B cell (primary cell): ENCODE measurements around the gene TEC. TPM values are rescaled to one million over a fixed set of nuclear protein-coding genes. Genes with fewer than 3 reads are reported as not detected.

Experiments used
- ATAC-seq: fragments of 200-7000 bp; cut with Tn5 transposase; one replicate; pipeline ENCODE4 v1.10.0; 2021; ENCODE audit warnings: low read depth, mild to moderate bottlenecking, moderate number of reproducible peaks, moderate library complexity
- CTCF ChIA-PET: fragments of 350-600 bp; sonication (Branson Sonifier 250); formaldehyde crosslinking; loops from one replicate; lab custom pipeline; 2021; ENCODE audit warnings: antibody characterized with exemption, inconsistent platforms; lab: Charles Lee
- POLR2A ChIA-PET: fragments of 350-600 bp; sonication (Branson Sonifier 250); formaldehyde crosslinking; loops from one replicate; lab custom pipeline; 2021; ENCODE audit warnings: antibody characterized with exemption; lab: Charles Lee
- DNase-seq: peaks from one replicate; pipeline ENCODE4 v3.0.0; 2013
- H2AFZ ChIP-seq: 2 replicates; pipeline ENCODE4 v1.6.1; 2012; ENCODE audit warnings: mild to moderate bottlenecking, low read depth, low read length; ENCODE audit not compliant: insufficient read depth, poor library complexity, severe bottlenecking
- H3K27ac ChIP-seq, 2 donors: 1 replicate in 1 of 2; 2 replicates in 1 of 2; pipeline ENCODE4 v1.5.1; 2012 to 2013; ENCODE audit warnings: low read length in 2 of 2, mild to moderate bottlenecking in 2 of 2, moderate library complexity in 1 of 2
- H3K27me3 ChIP-seq, 4 experiments: fragments of 200-600 bp in 1 of 4; sonication (generic) in 1 of 4; replicated peaks in 1 of 4; 1 replicate in 2 of 4; 2 replicates in 2 of 4; pipeline versions ENCODE4 v1.6.1 to v1.7.0; 2013 to 2016; ENCODE audit warnings: low read length in 3 of 4, mild to moderate bottlenecking in 2 of 4, mixed read lengths in 1 of 4, moderate library complexity in 1 of 4; ENCODE audit not compliant: insufficient read depth in 4 of 4, control insufficient read depth in 3 of 4; ENCODE audit errors: control extremely low read depth in 1 of 4
- H3K36me3 ChIP-seq, 2 experiments: replicated peaks in 1 of 2; 1 replicate in 1 of 2; 2 replicates in 1 of 2; pipeline versions ENCODE4 v1.6.1 to v1.7.1; 2013; ENCODE audit warnings: low read length in 1 of 2; ENCODE audit not compliant: insufficient read depth in 2 of 2, control insufficient read depth in 1 of 2; ENCODE audit errors: control extremely low read depth in 1 of 2, extremely low read depth in 1 of 2
- H3K4me1 ChIP-seq, 2 donors: fragments of 200-600 bp in 1 of 2; sonication (generic) in 1 of 2; 1 replicate in 1 of 2; 2 replicates in 1 of 2; pipeline versions ENCODE4 v1.5.1 to v1.6.1; 2013 to 2017; ENCODE audit warnings: low read length in 2 of 2; ENCODE audit not compliant: control insufficient read depth in 2 of 2, insufficient read depth in 2 of 2
- H3K4me2 ChIP-seq: replicated peaks from 2 replicates; pipeline ENCODE3; 2012; ENCODE audit warnings: mild to moderate bottlenecking, low read depth, low read length; ENCODE audit not compliant: poor library complexity, severe bottlenecking
- H3K4me3 ChIP-seq, 5 experiments: fragments of 200-600 bp in 1 of 5; sonication (generic) in 1 of 5; 1 replicate in 3 of 5; 2 replicates in 2 of 5; pipeline versions ENCODE4 v1.5.1 to v1.7.0; 2011 to 2016; ENCODE audit warnings: low read length in 4 of 5, mild to moderate bottlenecking in 4 of 5, low read depth in 2 of 5, control low read depth in 1 of 5, moderate library complexity in 1 of 5; ENCODE audit not compliant: insufficient read depth in 1 of 5; ENCODE audit errors: control extremely low read depth in 1 of 5, extremely low read depth in 1 of 5
- H3K79me2 ChIP-seq: fragments of 200-600 bp; sonication (generic); one replicate; pipeline ENCODE4 v1.6.0; 2016; ENCODE audit warnings: low read length; ENCODE audit not compliant: control insufficient read depth, insufficient read depth
- H3K9ac ChIP-seq: fragments of 200-600 bp; sonication (generic); 2 replicates; pipeline ENCODE4 v1.6.1; 2017; ENCODE audit warnings: mild to moderate bottlenecking, low read length, moderate library complexity
- H3K9me3 ChIP-seq, 3 donors: one replicate each; pipeline versions ENCODE4 v1.6.1 to v1.7.1; 2013; ENCODE audit warnings: low read length in 2 of 3; ENCODE audit not compliant: control insufficient read depth in 2 of 3, insufficient read depth in 1 of 3; ENCODE audit errors: control extremely low read depth in 1 of 3
- H4K20me1 ChIP-seq: 2 replicates; pipeline ENCODE4 v1.6.0; 2012; ENCODE audit warnings: mild to moderate bottlenecking, low read length; ENCODE audit not compliant: insufficient read depth, control insufficient read depth, poor library complexity, severe bottlenecking
- H3K27ac Mint-ChIP-seq: one replicate; pipeline ENCODE4 v1.8.0; 2021; ENCODE audit warnings: mixed read lengths
- H3K27me3 Mint-ChIP-seq: one replicate; pipeline ENCODE4 v1.8.0; 2021; ENCODE audit warnings: mixed read lengths
- H3K4me1 Mint-ChIP-seq: one replicate; pipeline ENCODE4 v1.8.0; 2021; ENCODE audit warnings: mixed read lengths
- H3K4me3 Mint-ChIP-seq: one replicate; pipeline ENCODE4 v1.8.0; 2021; ENCODE audit warnings: mixed read lengths
- H3K9me3 Mint-ChIP-seq: one replicate; pipeline ENCODE4 v1.8.0; 2022; ENCODE audit warnings: mixed read lengths; ENCODE audit not compliant: insufficient read depth
- EZH2 ChIP-seq: IDR thresholded peaks from 2 replicates; pipeline ENCODE4 v1.6.1; 2012; ENCODE audit warnings: borderline replicate concordance, low read depth, mild to moderate bottlenecking, moderate library complexity, low read length; ENCODE audit not compliant: insufficient read depth, poor library complexity, severe bottlenecking
- WGBS: methylation state at CpG from one replicate; pipeline ENCODE4 v1.1.5; 2013; ENCODE audit warnings: missing lambda C conversion rate; ENCODE audit not compliant: insufficient coverage; 5-methylcytosine and 5-hydroxymethylcytosine counted together
- intact Hi-C: fragments of 100-400 bp; cut with micrococcal nuclease; formaldehyde crosslinking; loops from one replicate; pipeline ENCODE4 v1.10.0; 2022
- polyA plus RNA-seq: library from polyadenylated mRNA; depleted of rRNA; stranded (reverse); fragments of >200 nt; gene quantifications from 2 replicates; pipeline ENCODE4 v1.2.3, GENCODE V29; 2012
- small RNA-seq: library from RNA; depleted of rRNA; stranded (forward); fragments of <200 nt; gene quantifications from one replicate; pipeline ENCODE3, GENCODE V24; 2012; ENCODE audit warnings: low replicate concordance, low read depth; ENCODE audit not compliant: insufficient read length
- total RNA-seq, 2 donors: library from RNA; stranded (reverse); fragments of 120-200 nt in 1 of 2; gene quantifications; 1 replicate in 1 of 2; 2 replicates in 1 of 2; pipeline versions ENCODE4 v1.2.3 to v1.2.4, GENCODE V29; 2013 to 2022
- TF ChIP-seq, protein P1 (sequence below): fragments of 200-600 bp; IDR thresholded peaks from one replicate; pipeline ENCODE4 v1.8.0; 2022; ENCODE audit warnings: antibody characterized with exemption, mild to moderate bottlenecking

Gene TEC
- total and polyA plus RNA-seq, 2 donors (not counting 1 experiment from before 2014, with no cell fraction given), result 2.0 to 8.3 TPM

- ChIA-PET CTCF (interaction anchor here (0.7 to 14.4 kb wide), 23 partner anchors 10 to 417 kb away, joined by 3 to 218 read pairs (median 4); partner anchors contain the start of genes CNGA1 and NIPAL1), POLR2A (no interaction called here)
- H2AFZ ChIP-seq, result no peak overlapping the region
- Mint-ChIP-seq H3K27ac (no peak overlapping the region), H3K4me3 (no peak overlapping the region), H3K4me1 (no peaks in the 10 kb centered on the region), H3K9me3 (no peaks in the 10 kb centered on the region), H3K27me3 (peaks cover 15% of the 10 kb centered on the region)
- intact Hi-C loops, result loop anchor here (5.0 kb wide), 3 partner anchors 69 to 399 kb away; partner anchors contain the start of genes CNGA1, NFXL1 and NIPAL1
- no peak overlapping the region for H3K4me2 ChIP-seq
- H3K4me1 ChIP-seq, result no peaks in the 10 kb centered on the region
- no peak for ATAC-seq
- H3K27me3 ChIP-seq, result no peaks in the 10 kb centered on the region
- no peak overlapping the region for H3K9ac ChIP-seq
- TF ChIP-seq, protein P1, sequence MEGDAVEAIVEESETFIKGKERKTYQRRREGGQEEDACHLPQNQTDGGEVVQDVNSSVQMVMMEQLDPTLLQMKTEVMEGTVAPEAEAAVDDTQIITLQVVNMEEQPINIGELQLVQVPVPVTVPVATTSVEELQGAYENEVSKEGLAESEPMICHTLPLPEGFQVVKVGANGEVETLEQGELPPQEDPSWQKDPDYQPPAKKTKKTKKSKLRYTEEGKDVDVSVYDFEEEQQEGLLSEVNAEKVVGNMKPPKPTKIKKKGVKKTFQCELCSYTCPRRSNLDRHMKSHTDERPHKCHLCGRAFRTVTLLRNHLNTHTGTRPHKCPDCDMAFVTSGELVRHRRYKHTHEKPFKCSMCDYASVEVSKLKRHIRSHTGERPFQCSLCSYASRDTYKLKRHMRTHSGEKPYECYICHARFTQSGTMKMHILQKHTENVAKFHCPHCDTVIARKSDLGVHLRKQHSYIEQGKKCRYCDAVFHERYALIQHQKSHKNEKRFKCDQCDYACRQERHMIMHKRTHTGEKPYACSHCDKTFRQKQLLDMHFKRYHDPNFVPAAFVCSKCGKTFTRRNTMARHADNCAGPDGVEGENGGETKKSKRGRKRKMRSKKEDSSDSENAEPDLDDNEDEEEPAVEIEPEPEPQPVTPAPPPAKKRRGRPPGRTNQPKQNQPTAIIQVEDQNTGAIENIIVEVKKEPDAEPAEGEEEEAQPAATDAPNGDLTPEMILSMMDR, result no peak
- TF ChIP-seq EZH2, result no peak
- no peak overlapping the region for H3K4me3 ChIP-seq
- H4K20me1 ChIP-seq, result no peaks in the 10 kb centered on the region
- H3K36me3 ChIP-seq, result no peaks in the 10 kb centered on the region
- peaks cover 0 to 1% (median 0%) of the 10 kb centered on the region in 3 donors for H3K9me3 ChIP-seq
- WGBS, result 67% methylated on average over 5 of the region's 8 CpGs
- DNase-seq, result no peak
- H3K79me2 ChIP-seq, result no peaks in the 10 kb centered on the region
- no peak overlapping the region for H3K27ac ChIP-seq
Observed at GRCh38 chr4:48085821-48086589, 183.6 kb downstream of the TEC start.

Small RNA genes within 50 kb of the gene (small RNA-seq; reads per million reads assigned to genes)
- gene RF00019 (not detected), gene RF00026 (not detected), gene RNU6-838P (not detected)

Other genes starting within 250 kb of the TEC start
- 0.79 and 2.5 TPM in 2 replicates for gene TXK, start 135.6 kb downstream of the TEC start, total RNA-seq
- 1.1 and 2.2 TPM in 2 replicates for gene TXK, start 135.6 kb downstream of the TEC start, polyA plus RNA-seq
- 69.1 and 69.2 TPM in 2 replicates for gene SLAIN2, start 71.7 kb upstream of the TEC start, total RNA-seq
- 11.6 and 19.7 TPM in 2 replicates for gene SLAIN2, start 71.7 kb upstream of the TEC start, polyA plus RNA-seq
- gene SLC10A4, start 213.5 kb upstream of the TEC start, total RNA-seq, result 0.25 and 0.49 TPM in 2 replicates
- gene SLC10A4, start 213.5 kb upstream of the TEC start, polyA plus RNA-seq, result 0.07 and 0.14 TPM in 2 replicates
- not detected in 2 replicates for gene ZAR1, start 220.4 kb upstream of the TEC start, total RNA-seq
- gene ZAR1, start 220.4 kb upstream of the TEC start, polyA plus RNA-seq, result not detected in 2 replicates